ENCODE measurements around the gene GPR15LG. TPM values are rescaled to one million over a fixed set of nuclear protein-coding genes. Genes with fewer than 3 reads are reported as not detected.
"Not testable (repeated sequence)": the region's sequence is repeated elsewhere in the genome, so short reads cannot be mapped to it uniquely, and the experiment has no call there.

Gene GPR15LG
- total RNA-seq, 2 experiments from 2014 or later, result not detected

DNA sequence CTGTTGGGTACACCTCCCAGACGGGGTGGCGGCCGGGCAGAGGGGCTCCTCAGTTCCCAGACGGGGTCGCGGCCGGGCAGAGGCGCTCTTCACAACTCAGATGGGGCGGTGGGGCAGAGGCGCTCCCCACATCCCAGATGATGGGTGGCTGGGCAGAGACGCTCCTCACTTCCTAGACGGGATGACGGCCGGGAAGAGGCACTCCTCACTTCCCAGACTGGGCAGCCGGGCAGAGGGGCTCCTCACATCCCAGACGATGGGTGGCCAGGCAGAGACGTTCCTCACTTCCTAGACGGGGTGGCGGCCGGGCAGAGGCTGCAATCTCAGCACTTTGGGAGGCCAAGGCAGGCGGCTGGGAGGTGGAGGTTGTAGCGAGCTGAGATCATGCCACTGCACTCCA is 6.8 kb downstream of the GPR15LG start:
- intact Hi-C loops (cut with micrococcal nuclease); POLR2A ChIA-PET; H3K4me3 Mint-ChIP-seq: not testable (repeated sequence)

DNA sequence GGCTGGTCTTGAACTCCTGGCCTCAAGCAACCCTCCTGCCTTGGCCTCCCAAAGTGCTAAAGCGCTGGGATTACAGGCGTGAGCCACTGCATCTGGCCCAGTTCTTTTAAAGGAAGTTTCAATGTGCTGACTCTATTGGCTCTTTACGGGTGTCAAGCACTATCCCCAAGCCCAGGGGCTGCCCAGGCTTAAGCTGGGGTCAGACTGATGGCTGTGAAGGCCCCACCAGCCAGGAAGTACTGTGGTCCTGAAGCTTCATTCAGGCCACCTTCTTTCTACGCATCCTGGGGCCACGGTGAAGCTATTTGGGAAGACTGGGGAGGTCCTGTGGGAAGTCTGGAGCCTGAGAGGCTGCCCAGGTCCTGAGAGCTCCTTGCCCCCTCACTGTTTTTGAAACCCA is 8.0 kb downstream of the GPR15LG start:
- Mint-ChIP-seq H3K27ac (no peak overlapping the region), H3K36me3 (no peaks in the 10 kb centered on the region), H3K9me3 (no peaks in the 10 kb centered on the region), H3K4me3 (no peak overlapping the region), H3K27me3 (no peaks in the 10 kb centered on the region), H3K4me1 (ENCODE audit: low read depth) (peaks cover 5% of the 10 kb centered on the region)
- ChIA-PET CTCF (no interaction called here), POLR2A (no interaction called here)
- no peak for DNase-seq
- intact Hi-C loops (cut with micrococcal nuclease), result no loop called here

More for the DNA sequence above, 6.8 kb downstream of the GPR15LG start:
- H3K9me3 Mint-ChIP-seq; DNase-seq; CTCF ChIA-PET; H3K36me3 Mint-ChIP-seq; H3K4me1 Mint-ChIP-seq (ENCODE audit: low read depth); H3K27me3 Mint-ChIP-seq; H3K27ac Mint-ChIP-seq: not testable (repeated sequence)

DNA sequence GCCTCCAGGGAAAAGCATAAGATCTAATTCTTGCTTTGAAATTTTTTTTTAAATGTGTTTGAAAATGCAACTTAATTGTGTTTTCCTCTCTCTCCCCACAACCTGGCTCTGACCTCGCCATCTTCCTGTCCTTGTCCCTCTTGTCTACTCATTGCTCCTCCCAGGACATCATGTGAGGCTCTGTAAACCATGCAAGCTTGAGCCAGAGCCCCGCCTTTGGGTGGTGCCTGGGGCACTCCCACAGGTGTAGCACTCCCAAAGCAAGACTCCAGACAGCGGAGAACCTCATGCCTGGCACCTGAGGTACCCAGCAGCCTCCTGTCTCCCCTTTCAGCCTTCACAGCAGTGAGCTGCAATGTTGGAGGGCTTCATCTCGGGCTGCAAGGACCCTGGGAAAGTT is 10.9 kb downstream of the GPR15LG start:
- Mint-ChIP-seq H3K4me3 (no peak overlapping the region), H3K27me3 (no peaks in the 10 kb centered on the region), H3K27ac (no peak overlapping the region), H3K9me3 (no peaks in the 10 kb centered on the region), H3K36me3 (no peaks in the 10 kb centered on the region), H3K4me1 (ENCODE audit: low read depth) (no peaks in the 10 kb centered on the region)
- intact Hi-C loops (cut with micrococcal nuclease), result no loop called here
- ChIA-PET POLR2A (no interaction called here), CTCF (interaction anchor here (0.8 kb wide), 1 partner anchor 21 kb away, joined by 3 read pairs; no protein-coding TSS in a partner anchor)
- DNase-seq, result no peak

DNA sequence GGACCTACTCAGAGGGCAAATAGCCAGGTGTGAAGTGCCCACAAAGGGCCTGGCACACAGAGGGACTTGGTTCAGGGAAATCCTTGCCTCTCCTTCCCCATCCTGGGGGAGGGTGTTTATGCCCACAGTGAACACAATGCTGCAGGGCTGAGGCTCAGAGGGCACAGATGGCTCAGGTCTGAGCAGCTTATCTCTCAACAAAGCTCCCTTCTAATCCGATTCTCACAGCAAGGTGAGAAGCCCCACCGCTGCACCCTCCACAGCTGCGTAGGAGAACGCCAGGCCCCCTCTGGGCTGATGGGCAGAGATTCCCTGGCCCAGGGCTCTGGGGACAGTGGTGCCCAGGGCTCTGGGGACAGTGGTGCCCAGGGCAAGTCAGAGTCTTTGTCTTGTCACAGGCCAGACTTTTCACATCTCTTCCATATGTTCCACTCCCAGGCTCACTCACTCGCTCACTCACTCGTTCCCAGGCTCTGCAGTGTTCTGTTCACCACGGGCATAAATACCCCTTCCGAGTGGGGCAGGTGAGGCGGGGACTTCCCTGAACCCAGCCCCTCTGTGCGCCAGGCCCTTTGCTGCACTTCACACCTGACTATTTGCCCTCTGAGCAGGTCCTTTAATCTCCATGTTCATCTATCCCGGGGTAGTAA is 12.1 kb downstream of the GPR15LG start:
- intact Hi-C loops (cut with micrococcal nuclease), result no loop called here

DNA sequence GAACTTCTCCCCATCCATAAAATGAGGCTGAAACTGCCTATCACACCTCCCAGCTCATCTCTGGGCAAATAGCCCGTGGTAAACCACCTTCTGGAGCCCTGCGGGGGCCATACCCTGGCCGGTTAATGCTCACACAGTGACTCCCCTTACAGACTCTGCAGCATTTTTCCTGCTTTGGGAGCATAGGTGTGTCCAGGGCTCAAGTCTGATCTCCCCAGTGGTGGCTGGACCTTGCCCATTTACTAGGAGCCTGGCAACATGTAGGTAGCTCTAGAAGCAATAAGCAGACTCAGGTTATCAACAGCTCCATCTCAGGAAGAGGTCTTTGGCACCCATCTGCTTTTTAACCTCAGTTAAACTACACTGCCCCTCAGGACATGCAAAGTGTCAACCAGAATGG is 15.2 kb downstream of the GPR15LG start:
- CTCF ChIA-PET, result no interaction called here

More for the DNA sequence above, 12.1 kb downstream of the GPR15LG start:
- Mint-ChIP-seq H3K36me3 (no peaks in the 10 kb centered on the region), H3K4me3 (no peak overlapping the region), H3K27me3 (no peaks in the 10 kb centered on the region), H3K9me3 (no peaks in the 10 kb centered on the region), H3K4me1 (ENCODE audit: low read depth) (peaks cover 3% of the 10 kb centered on the region), H3K27ac (no peak overlapping the region)
- POLR2A ChIA-PET, result no interaction called here
- CTCF ChIA-PET, result no interaction called here
- DNase-seq, result no peak

DNA sequence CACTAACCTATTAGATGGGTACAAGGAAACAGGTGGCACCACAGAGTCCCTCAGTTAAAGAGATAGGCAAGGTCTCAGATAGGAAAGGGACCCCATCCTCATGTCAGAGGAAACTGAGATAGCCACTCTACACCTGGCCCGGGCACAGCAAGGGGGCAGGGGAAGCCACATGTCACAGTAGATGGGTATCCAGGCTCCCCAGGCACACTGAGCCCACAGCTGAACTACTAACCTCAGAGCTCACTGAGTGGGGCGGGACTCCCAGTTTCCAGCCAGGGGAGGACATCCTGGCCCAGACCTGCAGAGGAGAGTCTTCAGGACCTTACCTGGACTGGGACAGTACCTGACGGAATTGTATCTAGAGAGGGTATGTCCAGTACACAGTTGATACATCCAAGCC is 17.0 kb downstream of the GPR15LG start:
- Mint-ChIP-seq H3K27ac (no peak overlapping the region), H3K9me3 (no peaks in the 10 kb centered on the region), H3K4me3 (no peak overlapping the region), H3K36me3 (no peaks in the 10 kb centered on the region), H3K27me3 (peaks cover 13% of the 10 kb centered on the region), H3K4me1 (ENCODE audit: low read depth) (peaks cover 13% of the 10 kb centered on the region)
- no peak for DNase-seq
- POLR2A ChIA-PET, result no interaction called here
- intact Hi-C loops (cut with micrococcal nuclease), result loop anchor here (5.0 kb wide), 1 partner anchor 53 kb away; the partner anchor contains the start of gene GHITM
- CTCF ChIA-PET, result no interaction called here

More for the DNA sequence above, 15.2 kb downstream of the GPR15LG start:
- POLR2A ChIA-PET, result no interaction called here
- intact Hi-C loops (cut with micrococcal nuclease), result no loop called here
- Mint-ChIP-seq H3K36me3 (no peaks in the 10 kb centered on the region), H3K4me3 (no peak overlapping the region), H3K9me3 (no peaks in the 10 kb centered on the region), H3K4me1 (ENCODE audit: low read depth) (peaks cover 11% of the 10 kb centered on the region), H3K27ac (no peak overlapping the region), H3K27me3 (peaks cover 4% of the 10 kb centered on the region)
- DNase-seq, result no peak

DNA sequence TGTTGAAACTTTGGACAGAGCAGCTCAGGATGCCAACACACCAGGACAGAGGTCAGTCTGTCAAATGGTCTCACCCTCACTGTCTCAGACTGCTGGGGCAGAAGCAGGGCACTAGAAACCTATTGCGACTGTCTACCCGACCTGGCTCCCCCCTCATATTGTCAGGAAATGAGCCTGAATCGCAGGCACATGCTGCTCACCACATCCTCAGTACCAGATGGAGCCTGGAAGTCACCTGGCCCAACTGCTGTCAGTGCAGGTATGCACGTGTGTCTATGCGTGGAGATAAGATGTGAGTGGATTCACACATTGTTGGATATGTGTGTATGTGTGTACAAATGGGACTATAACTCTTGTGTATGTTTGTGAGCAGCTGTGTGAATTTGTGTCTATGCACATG is 17.5 kb downstream of the GPR15LG start:
- ChIA-PET CTCF (interaction anchor here (2.0 kb wide), 1 partner anchor 14 kb away, joined by 8 read pairs; no protein-coding TSS in a partner anchor), POLR2A (no interaction called here)
- DNase-seq, result peak; percentile 27
- H3K4me3 Mint-ChIP-seq, result no peak overlapping the region
- intact Hi-C loops (cut with micrococcal nuclease), result loop anchor here (5.0 kb wide), 1 partner anchor 54 kb away; the partner anchor contains the start of gene GHITM
- no peaks in the 10 kb centered on the region for H3K9me3 Mint-ChIP-seq
- H3K27ac Mint-ChIP-seq, result no peak overlapping the region
- H3K4me1 Mint-ChIP-seq (ENCODE audit: low read depth), result peaks cover 13% of the 10 kb centered on the region
- H3K27me3 Mint-ChIP-seq, result peaks cover 18% of the 10 kb centered on the region
- no peaks in the 10 kb centered on the region for H3K36me3 Mint-ChIP-seq

DNA sequence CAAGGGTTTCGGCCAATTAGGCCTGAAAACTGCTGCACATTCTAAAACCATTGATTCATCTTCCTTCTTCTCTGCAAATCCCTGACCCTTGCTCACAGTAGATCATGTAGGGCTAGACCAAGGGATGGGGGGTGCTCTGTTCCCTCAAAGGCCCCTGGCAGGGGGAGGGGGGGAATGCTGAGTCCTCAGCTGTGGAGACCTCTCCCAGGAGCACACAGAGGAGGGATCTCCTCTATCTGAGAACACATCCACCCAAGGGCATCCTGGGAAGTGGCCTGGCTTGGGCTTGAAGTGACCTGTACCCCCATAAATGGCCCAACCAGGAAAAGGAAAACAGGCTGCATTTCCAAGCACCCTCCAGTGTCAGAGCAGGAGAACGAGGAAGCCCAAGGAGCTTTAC is 19.7 kb downstream of the GPR15LG start:
- H3K27me3 Mint-ChIP-seq, result peaks cover 29% of the 10 kb centered on the region
- H3K36me3 Mint-ChIP-seq, result no peaks in the 10 kb centered on the region

DNA sequence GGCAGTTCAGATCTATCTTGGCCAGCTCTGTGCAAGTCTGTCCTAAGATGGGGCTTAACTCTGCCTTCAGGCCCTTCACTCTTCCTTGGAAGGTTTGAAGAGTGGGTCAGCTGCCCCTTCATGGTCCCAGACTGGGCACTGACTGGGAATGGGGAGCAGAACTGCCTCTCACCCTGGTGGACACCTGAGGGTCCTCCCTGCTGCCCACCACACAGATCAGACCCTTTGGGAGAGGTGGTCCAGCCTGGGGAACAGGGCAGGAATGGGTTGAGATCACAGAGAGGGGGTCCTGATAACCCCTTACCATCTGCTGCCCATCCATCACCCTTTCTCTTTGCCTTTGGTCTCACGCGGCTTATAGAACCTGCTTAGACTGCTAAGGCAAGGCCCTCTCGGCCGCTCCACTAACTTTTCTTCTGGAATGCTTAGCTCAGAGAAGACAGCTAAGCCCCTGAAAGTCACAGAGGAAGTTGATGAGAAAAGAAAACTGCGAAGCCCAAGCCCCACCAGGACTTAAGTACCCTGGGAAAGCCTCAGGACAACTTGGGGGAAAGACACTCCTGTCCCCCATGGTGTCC is 20.3 kb downstream of the GPR15LG start:
- H3K4me3 Mint-ChIP-seq, result no peak overlapping the region
- no peaks in the 10 kb centered on the region for H3K36me3 Mint-ChIP-seq
- peaks cover 30% of the 10 kb centered on the region for H3K27me3 Mint-ChIP-seq
- CTCF ChIA-PET, result interaction anchor here (2.5 to 2.6 kb wide), 2 partner anchors 11 to 55 kb away, joined by 6 to 9 read pairs; partner anchors contain the start of gene GHITM
- H3K9me3 Mint-ChIP-seq, result no peaks in the 10 kb centered on the region
- peaks cover 13% of the 10 kb centered on the region for H3K4me1 Mint-ChIP-seq (ENCODE audit: low read depth)
- POLR2A ChIA-PET, result no interaction called here
- no peak overlapping the region for H3K27ac Mint-ChIP-seq
- no peak for DNase-seq
- intact Hi-C loops (cut with micrococcal nuclease), result loop anchor here (5.0 kb wide), 1 partner anchor 57 kb away; the partner anchor contains the start of gene GHITM

More for the DNA sequence above, 19.7 kb downstream of the GPR15LG start:
- intact Hi-C loops (cut with micrococcal nuclease), result loop anchor here (5.0 kb wide), 1 partner anchor 56 kb away; the partner anchor contains the start of gene GHITM
- ChIA-PET POLR2A (no interaction called here), CTCF (interaction anchor here (1.8 to 2.6 kb wide), 2 partner anchors 10 to 54 kb away, joined by 5 to 6 read pairs; partner anchors contain the start of gene GHITM)
- Mint-ChIP-seq H3K27ac (no peak overlapping the region), H3K4me1 (ENCODE audit: low read depth) (peaks cover 13% of the 10 kb centered on the region), H3K9me3 (no peaks in the 10 kb centered on the region), H3K4me3 (no peak overlapping the region)
- no peak for DNase-seq

DNA sequence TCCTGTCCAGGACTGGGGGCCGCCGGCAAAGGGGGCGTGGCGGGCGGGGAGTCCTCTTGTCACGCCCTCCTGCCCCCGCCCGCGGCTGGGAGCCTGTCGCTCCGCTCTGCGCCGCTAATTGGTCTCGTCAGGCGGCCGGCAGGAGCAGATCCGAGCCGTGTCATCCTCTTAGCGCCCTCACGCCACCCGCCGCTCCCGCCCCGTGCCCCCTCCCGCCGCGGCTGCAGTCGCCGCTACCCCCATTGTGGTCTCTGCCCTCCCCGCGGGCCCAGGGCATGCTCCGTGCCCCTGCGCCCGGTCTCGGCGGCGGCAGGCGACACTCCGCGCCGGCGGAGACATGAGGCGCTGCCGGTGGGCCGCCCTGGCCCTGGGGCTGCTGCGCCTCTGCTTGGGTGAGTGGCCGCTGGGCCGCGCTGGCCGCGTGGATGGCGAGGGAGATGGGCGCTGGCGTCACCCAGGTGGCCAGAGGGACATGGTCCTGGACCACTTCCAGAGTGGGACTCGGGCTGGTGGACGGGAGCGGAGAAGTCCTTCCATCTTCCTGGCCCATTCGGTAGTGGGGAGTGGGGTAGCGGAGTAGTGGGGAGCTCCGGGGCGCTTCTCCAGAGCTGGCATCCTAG is 20.9 kb downstream of the GPR15LG start, which contains the start of gene CDHR1:
CDHR1 (plus strand) TSS at position 114 of the 620 bp plus-strand sequence; CDS start at position 338, 224 bp downstream.
- Mint-ChIP-seq H3K9me3 (no peaks in the 10 kb centered on the region), H3K27ac (no peak within 1 kb of the TSS), H3K4me3 (peak within 1 kb of the TSS; percentile 34), H3K4me1 (ENCODE audit: low read depth) (peaks cover 13% of the 10 kb centered on the region), H3K27me3 (peaks cover 30% of the 10 kb centered on the region), H3K36me3 (no peaks in the 10 kb centered on the region)
- ChIA-PET CTCF (interaction anchor here (1.4 to 2.5 kb wide), 3 partner anchors 11 to 47 kb away, joined by 6 to 9 read pairs (median 8); no protein-coding TSS in a partner anchor), POLR2A (no interaction called here)
- peak; percentile 57 for DNase-seq
- intact Hi-C loops (cut with micrococcal nuclease), result loop anchor here (5.0 kb wide), 1 partner anchor 57 kb away; the partner anchor contains the start of gene GHITM

DNA sequence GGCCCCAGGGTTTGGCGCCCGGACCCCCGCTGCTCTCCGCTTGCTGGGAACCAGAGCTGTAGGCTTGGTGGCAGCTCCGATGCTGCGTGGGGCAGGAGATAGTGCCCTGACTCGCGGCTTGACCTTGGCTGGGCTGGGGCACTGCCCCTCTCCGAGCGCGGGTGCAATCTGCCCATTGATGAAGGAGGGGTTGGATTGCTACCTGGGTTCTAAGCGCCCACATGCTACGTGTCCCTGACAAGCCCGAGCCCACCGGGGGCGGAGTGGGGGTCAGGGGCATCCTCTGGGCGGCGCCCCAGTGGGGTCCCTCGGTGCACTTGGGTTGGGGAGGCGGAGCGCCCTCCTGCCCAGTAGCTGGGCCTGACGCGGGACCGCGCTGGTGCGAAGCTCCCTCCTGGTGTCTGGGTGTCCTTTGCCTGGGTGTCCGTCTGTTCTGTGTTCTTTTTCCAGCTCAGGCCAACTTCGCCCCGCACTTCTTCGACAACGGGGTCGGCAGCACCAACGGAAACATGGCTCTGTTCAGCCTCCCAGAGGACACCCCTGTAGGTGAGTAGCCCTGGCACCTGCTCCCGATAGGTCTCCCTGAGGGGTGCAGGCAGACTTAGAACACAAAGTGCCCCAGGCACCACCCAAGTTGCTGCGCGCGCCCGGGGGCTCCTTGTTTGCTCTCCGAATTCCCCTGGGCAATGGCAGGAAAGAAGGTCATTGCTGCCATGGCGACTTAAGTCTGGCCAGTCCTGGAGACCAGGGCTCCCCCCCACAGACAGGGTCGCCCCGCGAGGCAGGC is 21.6 kb downstream of the GPR15LG start:
- no peaks in the 10 kb centered on the region for H3K36me3 Mint-ChIP-seq
- POLR2A ChIA-PET, result interaction anchor here (0.6 kb wide), 1 partner anchor 15 kb away, joined by 3 read pairs; no protein-coding TSS in a partner anchor
- no peaks in the 10 kb centered on the region for H3K9me3 Mint-ChIP-seq
- CTCF ChIA-PET, result interaction anchor here (1.4 to 2.5 kb wide), 3 partner anchors 10 to 47 kb away, joined by 6 to 9 read pairs (median 8); no protein-coding TSS in a partner anchor
- H3K27me3 Mint-ChIP-seq, result peaks cover 30% of the 10 kb centered on the region
- intact Hi-C loops (cut with micrococcal nuclease), result no loop called here
- DNase-seq, result no peak
- no peak overlapping the region for H3K4me3 Mint-ChIP-seq
- peaks cover 13% of the 10 kb centered on the region for H3K4me1 Mint-ChIP-seq (ENCODE audit: low read depth)
- H3K27ac Mint-ChIP-seq, result no peak overlapping the region
